Heart left ventricle (tissue), 16 donors: ENCODE measurements around the gene FAM20C. TPM values are rescaled to one million over a fixed set of nuclear protein-coding genes. Genes with fewer than 3 reads are reported as not detected.

Experiments used
- ATAC-seq, 4 donors: fragments of 200-7000 bp; cut with Tn5 transposase; one replicate each; pipeline ENCODE4 v1.9.1; 2020 to 2022; ENCODE audit warnings: moderate library complexity in 4 of 4, mild to moderate bottlenecking in 3 of 4, moderate number of reproducible peaks in 1 of 4
- DNase-seq, 5 donors: peaks; one replicate each; pipeline ENCODE4 v3.0.0-alpha.2; 2020
- H3K27ac ChIP-seq, 12 donors: fragments of 200-600 bp; sonication (generic) in 4 of 12; one replicate each; pipeline versions ENCODE4 v1.5.0 to v1.8.0; 2016 to 2022; ENCODE audit warnings: mild to moderate bottlenecking in 2 of 12
- H3K27me3 ChIP-seq, 9 donors: fragments of 200-600 bp; sonication (generic) in 2 of 9; one replicate each; pipeline versions ENCODE4 v1.5.1 to v1.8.0; 2016 to 2022; ENCODE audit warnings: mild to moderate bottlenecking in 3 of 9
- H3K36me3 ChIP-seq, 9 donors: fragments of 200-600 bp; sonication (generic) in 2 of 9; one replicate each; pipeline versions ENCODE4 v1.5.0 to v1.8.0; 2018 to 2022; ENCODE audit warnings: mild to moderate bottlenecking in 2 of 9
- H3K4me1 ChIP-seq, 12 donors: fragments of 200-600 bp; sonication (generic) in 4 of 12; one replicate each; pipeline versions ENCODE4 v1.5.0 to v1.8.0; 2016 to 2022; ENCODE audit warnings: mild to moderate bottlenecking in 3 of 12
- H3K4me3 ChIP-seq, 12 donors: fragments of 200-600 bp; sonication (generic) in 4 of 12; one replicate each; pipeline versions ENCODE4 v1.5.0 to v1.8.0; 2017 to 2022; ENCODE audit warnings: mild to moderate bottlenecking in 9 of 12, moderate library complexity in 4 of 12
- H3K9me3 ChIP-seq, 12 donors: fragments of 200-600 bp; sonication (generic) in 4 of 12; one replicate each; pipeline versions ENCODE4 v1.5.0 to v1.8.0; 2016 to 2022; ENCODE audit warnings: mild to moderate bottlenecking in 1 of 12
- CTCF ChIP-seq, 12 donors: fragments of 200-600 bp; sonication (generic) in 4 of 12; IDR thresholded peaks; one replicate each; pipeline versions ENCODE4 v1.5.0 to v1.8.0; 2018 to 2022; ENCODE audit warnings: antibody characterized with exemption in 12 of 12, mild to moderate bottlenecking in 5 of 12
- POLR2A ChIP-seq, 2 donors: fragments of 450-650 bp; IDR thresholded peaks; one replicate each; pipeline ENCODE4 v1.6.1; 2017; ENCODE audit warnings: antibody characterized with exemption in 2 of 2, mild to moderate bottlenecking in 2 of 2, moderate library complexity in 2 of 2
- WGBS, 4 donors: extraction: QIAGEN DNeasy Blood & Tissue Kit in 2 of 4; methylation state at CpG; one replicate each; pipeline versions ENCODE4 v1.1.5 to v1.1.7; 2013 to 2018; 5-methylcytosine and 5-hydroxymethylcytosine counted together
- intact Hi-C, 10 donors: fragments of 100-400 bp; cut with DNase I; formaldehyde crosslinking; loops; one replicate each; pipeline versions ENCODE4 v1.11.1 to v1.14.2; 2022
- polyA plus RNA-seq, 2 donors: library from polyadenylated mRNA; stranded (reverse); fragments of 200-250 nt; gene quantifications; one replicate each; pipeline ENCODE4 v1.2.3, GENCODE V29; 2013
- total RNA-seq, 9 donors: library from RNA; depleted of rRNA in 2 of 9; stranded (reverse); fragments of >200 nt in 2 of 9; fragmentation: NEBNext Ultra II Directional in 3 of 9; extraction: Animal tissue kit (Norgen Biotek cat#: 25700) in 3 of 9; gene quantifications; one replicate each; pipeline versions ENCODE4 v1.1.0 to v1.2.4, GENCODE V29; 2016 to 2023
- donor health status: ischemic (EF 13 %, LVEDD 7.1; RV severe dilation, severe dysfunction).
- donor health status: healthy with polysubstance abuse.
- donor health status: DM: no; HTN: yes; CAD: no.
- donor health status: DM: no; HTN: no; CAD: no.
- donor health status: ischemic (EF 25% LVEDD 6.9; RV normal size, moderate dysfunction).
- donor health status: ischemic (EF 25% LVEDD 5.7; RV mildly dilated, moderate dysfunction).
- donor health status: healthy.
- donor health status: DM: yes; HTN: yes; CAD: no.
- donor health status: ischemic (EF 35%, LVEDD 5.7; RV mildly dilated, moderate dysfunction).
- donor health status: nonischemic (EF 11% LVEDD 7.7; RV severe dilation, severe dysfunction).
- donor health status: DM: yes; HTN: yes; CAD: no.
- donor health status: PGD.
- donor health status: ischemic (EF 29% LVEDD 5.4; RV normal size, mild dysfunction).
- donor health status: nonischemic (EF 23%, LVEDD 6.1; RV moderate dilation, normal function).

The FAM20C gene
- total and polyA plus RNA-seq, 11 donors = 11.1 to 52.0 (median 21.0) TPM

DNA sequence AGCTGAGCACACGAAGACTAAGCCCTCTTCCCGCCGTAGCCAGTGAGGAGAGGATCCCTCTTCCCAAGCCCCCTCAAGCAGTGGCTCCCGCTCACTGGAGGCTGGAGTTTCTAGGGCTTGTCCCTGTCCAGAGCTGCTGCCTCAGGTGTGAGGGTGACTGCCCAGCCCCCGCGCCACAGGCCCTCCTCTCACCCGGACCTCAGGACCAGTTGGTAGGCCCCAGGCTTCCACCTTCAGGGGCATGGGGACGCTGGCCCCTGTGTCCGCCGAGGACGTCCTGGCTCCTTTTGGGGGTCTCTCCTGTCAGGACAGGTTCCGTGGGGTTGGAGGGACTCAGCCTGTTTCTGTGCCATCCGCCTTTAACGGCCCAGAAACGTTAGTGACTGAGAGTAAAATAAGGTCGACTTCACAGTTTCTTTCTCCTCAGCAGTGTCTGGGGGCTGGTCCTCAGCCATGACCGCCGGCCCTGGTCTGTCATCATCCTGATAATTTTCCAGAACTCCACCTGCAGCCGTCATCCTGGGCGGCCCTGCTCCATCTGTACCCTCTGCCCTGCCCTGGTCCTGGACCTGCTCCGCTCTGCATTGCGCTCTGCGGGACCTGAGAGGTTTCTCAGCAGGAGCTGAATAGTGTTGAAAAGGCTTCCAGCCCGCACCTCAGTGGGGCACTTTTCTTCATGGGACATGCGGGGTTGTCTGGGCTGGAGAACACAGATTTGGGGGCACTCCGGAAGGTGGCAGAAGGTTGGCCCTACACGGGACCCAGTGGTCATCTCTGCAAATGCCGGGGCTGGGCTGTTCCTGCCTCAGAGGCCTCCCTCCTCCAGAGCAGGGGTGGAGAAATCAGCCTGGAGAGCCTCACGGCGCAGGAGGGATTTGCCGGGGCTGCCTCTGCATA is 36.0 kb upstream of the FAM20C start:
- H3K27me3 ChIP-seq = no peaks in the 10 kb centered on the region
- no peak overlapping the region for H3K4me3 ChIP-seq
- H3K27ac ChIP-seq = no peak overlapping the region
- no peak for ATAC-seq
- peak in 2 of 5 donors; percentile 22 to 61 for DNase-seq
- H3K36me3 ChIP-seq = no peaks in the 10 kb centered on the region
- H3K4me1 ChIP-seq = peaks cover 0 to 18% (median 0%) of the 10 kb centered on the region in 12 donors
- H3K9me3 ChIP-seq = no peaks in the 10 kb centered on the region
- WGBS, 4 donors = 82 to 92% (median 86%) methylated on average over 17 to 31 of the region's 31 CpGs
- TF ChIP-seq POLR2A (IDR thresholded peaks at IDR 0.05) (no peak), CTCF (IDR thresholded peaks at IDR 0.05) (no peak)
- intact Hi-C loops = no loop called here

- no peaks in the 10 kb centered on the region for H3K36me3 ChIP-seq
- 74 to 84% (median 83%) methylated on average over 2 to 9 of the region's 9 CpGs for WGBS, 4 donors
- intact Hi-C loops = no loop called here
- no peak for TF ChIP-seq POLR2A (IDR thresholded peaks at IDR 0.05)
- no peak for TF ChIP-seq CTCF (IDR thresholded peaks at IDR 0.05)
- no peak overlapping the region for H3K4me3 ChIP-seq
- H3K4me1 ChIP-seq = peaks cover 0 to 18% (median 0%) of the 10 kb centered on the region in 12 donors
- no peak overlapping the region for H3K27ac ChIP-seq
- ATAC-seq (no peak), DNase-seq (no peak)
- no peaks in the 10 kb centered on the region for H3K27me3 ChIP-seq
- no peaks in the 10 kb centered on the region for H3K9me3 ChIP-seq
Observed at GRCh38 chr7:157008-157310, 35.4 kb upstream of the FAM20C start.

DNA sequence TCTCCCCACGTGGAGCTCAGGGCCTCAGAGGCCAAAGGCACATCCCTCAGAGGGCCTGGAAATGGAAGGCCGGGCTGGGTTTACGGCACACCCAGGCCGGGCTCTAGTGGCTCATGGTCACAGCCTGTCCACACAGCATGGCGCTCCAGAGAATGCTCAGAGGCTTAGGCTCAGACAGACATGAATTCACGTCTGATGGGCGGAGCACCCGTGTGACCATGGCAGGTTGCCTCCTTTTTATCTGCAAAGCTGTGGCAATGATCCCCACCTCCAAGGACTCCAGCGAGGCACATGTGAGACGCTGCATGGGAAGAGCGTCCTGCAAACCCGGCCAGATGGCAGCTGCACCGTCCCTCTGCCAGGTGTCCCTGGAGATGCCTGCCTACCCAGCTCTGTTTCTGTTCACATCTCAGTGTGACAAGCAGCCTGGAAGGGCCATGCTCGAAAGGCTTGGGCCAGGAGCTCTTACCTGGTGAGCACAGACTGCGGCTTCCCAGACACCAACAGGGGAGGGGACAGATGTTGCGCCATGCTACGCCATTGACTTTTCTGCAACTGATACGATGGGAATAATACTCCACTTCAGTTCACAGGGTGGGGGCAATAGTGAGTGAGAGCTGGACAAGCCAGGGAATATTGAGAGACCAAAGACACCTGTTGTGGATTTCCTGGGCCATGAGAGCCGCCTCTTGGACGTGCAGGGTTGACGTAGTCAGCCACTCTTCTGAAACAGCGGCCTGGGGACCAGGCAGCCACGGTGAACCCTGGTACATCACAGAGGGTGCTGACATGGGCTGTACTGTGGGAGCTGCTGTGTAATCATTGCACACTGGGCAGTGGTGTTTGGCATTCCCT is 34.4 kb upstream of the FAM20C start:
- Histone ChIP-seq H3K27ac (no peak overlapping the region), H3K4me3 (no peak overlapping the region), H3K9me3 (no peaks in the 10 kb centered on the region), H3K36me3 (no peaks in the 10 kb centered on the region), H3K27me3 (no peaks in the 10 kb centered on the region), H3K4me1 (peaks cover 0 to 18% (median 0%) of the 10 kb centered on the region in 12 donors)
- TF ChIP-seq CTCF (IDR thresholded peaks at IDR 0.05) (no peak), POLR2A (IDR thresholded peaks at IDR 0.05) (no peak)
- ATAC-seq (no peak), DNase-seq (peak in 3 of 5 donors; percentile 20 to 44 (median 21))
- intact Hi-C loops = no loop called here
- 86 to 94% (median 92%) methylated on average over 10 to 23 of the region's 23 CpGs for WGBS, 4 donors

DNA sequence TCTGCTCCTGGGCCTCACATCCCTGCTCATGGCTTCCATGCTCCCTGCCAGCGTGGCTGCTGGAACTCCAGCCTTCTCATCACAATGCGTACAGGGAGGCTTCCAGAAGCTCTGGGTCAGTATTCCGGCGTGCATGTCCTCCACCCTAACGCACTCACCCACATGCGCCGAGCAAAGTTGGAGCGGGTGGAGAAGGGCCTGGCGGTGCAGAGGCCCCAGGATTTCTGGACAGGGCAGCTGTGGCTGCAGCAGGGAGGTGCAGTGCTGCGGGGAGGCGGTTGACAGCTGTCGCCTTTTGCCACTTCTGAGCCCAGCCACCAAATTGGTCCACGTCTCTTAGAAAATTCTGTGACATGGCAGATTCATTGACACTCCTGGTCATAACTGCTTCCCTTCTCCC is 33.6 kb upstream of the FAM20C start:
- ATAC-seq (no peak), DNase-seq (peak in 2 of 5 donors; percentile 9 to 45)
- intact Hi-C loops = no loop called here
- 83 to 95% (median 92%) methylated on average over 4 to 13 of the region's 13 CpGs for WGBS, 4 donors
- H3K9me3 ChIP-seq = no peaks in the 10 kb centered on the region
- peaks cover 0 to 13% (median 0%) of the 10 kb centered on the region in 12 donors for H3K4me1 ChIP-seq
- peaks cover 0 to 5% (median 0%) of the 10 kb centered on the region in 9 donors for H3K27me3 ChIP-seq
- no peak for TF ChIP-seq POLR2A (IDR thresholded peaks at IDR 0.05)
- TF ChIP-seq CTCF (IDR thresholded peaks at IDR 0.05) = no peak
- no peaks in the 10 kb centered on the region for H3K36me3 ChIP-seq
- H3K4me3 ChIP-seq = no peak overlapping the region
- no peak overlapping the region for H3K27ac ChIP-seq
